ENCODE data around the gene CBLC. TPM values are rescaled to one million over a fixed set of nuclear protein-coding genes. Genes with fewer than 3 reads are reported as not detected.

The CBLC gene
- polyA plus RNA-seq, 1 experiment, result not detected

DNA sequence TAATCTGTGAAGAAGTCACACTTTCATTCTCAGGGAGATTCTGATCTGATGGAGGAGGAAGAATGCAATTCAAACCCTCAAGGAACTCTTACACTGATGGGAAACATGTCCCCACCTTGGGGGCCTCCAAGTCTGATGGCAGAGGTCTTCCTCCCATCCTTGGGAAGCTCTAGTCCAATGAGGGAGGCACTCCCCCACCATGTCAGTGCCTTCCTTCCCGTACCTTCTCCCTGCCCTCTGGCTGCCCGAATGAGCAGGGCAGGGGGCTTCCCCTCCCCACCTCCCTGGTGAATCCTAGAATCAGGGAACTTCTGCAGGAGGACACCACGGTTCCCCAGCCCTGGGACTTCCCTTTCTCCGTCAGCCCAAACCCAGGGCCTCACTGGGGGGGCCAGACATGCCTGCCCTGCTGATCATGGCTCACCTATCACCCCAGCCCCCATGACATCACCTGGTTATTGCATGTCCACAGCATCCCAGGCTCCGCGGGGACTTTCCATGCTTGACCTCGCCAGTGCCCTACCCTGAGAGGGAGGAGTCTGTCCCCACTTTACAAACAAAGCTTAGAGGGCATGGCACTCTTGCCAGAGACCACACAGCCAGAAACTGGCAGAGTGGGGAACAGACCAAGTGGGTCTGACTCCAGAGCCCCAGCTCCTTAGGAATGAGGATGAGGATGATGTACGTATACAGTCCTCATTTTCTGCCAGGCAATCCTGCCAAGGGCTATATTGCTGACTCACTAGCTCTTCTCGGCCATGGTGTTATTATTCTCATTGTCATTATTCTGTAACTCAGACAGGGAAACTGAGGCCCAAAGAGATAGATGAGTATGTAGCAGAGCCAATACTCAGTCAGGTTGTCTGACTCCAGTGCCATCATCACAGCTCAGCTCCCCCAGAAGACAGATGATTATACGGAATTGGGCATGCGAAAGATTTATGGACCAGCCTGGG, 38.8 kb upstream of the CBLC start:
- ChIA-PET CTCF (interaction anchor here (0.6 to 7.1 kb wide), 5 partner anchors 15 to 107 kb away, joined by 4 to 33 read pairs (median 8); partner anchors contain the start of gene NECTIN2), POLR2A (interaction anchor here (0.5 to 0.6 kb wide), 2 partner anchors 22 to 110 kb away, joined by 3 to 4 read pairs; no protein-coding TSS in a partner anchor)
- Histone ChIP-seq H3K27me3 (ENCODE audit: control insufficient read depth, insufficient read depth, low read length) (no peaks in the 10 kb centered on the region), H3K4me3 (ENCODE audit: low read depth, low read length) (no peak overlapping the region), H3K9me3 (ENCODE audit: control insufficient read depth, insufficient read depth, low read length) (no peaks in the 10 kb centered on the region), H3K27ac (ENCODE audit: low read depth, low read length) (no peak overlapping the region)
- TF ChIP-seq CTCF (IDR thresholded peaks at IDR 0.05; ENCODE audit: low read depth, low read length), result no peak
- no peak for DNase-seq (ENCODE audit: low read depth, low spot score)

GRCh38 chr19:44740351-44740824, 37.3 kb upstream of the CBLC start:
- Histone ChIP-seq H3K27me3 (ENCODE audit: control insufficient read depth, insufficient read depth, low read length) (no peaks in the 10 kb centered on the region), H3K27ac (ENCODE audit: low read depth, low read length) (no peak overlapping the region), H3K4me3 (ENCODE audit: low read depth, low read length) (no peak overlapping the region), H3K9me3 (ENCODE audit: control insufficient read depth, insufficient read depth, low read length) (no peaks in the 10 kb centered on the region)
- 0 out of 2 replicates have a peak, but pooled peaks have one; percentile 23 for TF ChIP-seq CTCF (IDR thresholded peaks at IDR 0.05; ENCODE audit: low read depth, low read length)
- DNase-seq (ENCODE audit: low read depth, low spot score), result no peak
- POLR2A ChIA-PET, result no interaction called here
- CTCF ChIA-PET, result interaction anchor here (0.6 to 7.1 kb wide), 4 partner anchors 31 to 169 kb away, joined by 3 to 33 read pairs (median 7); partner anchors contain the start of gene NECTIN2

- DNase-seq (ENCODE audit: low read depth, low spot score), result no peak
- peak overlapping the region; percentile 47 for H3K27ac ChIP-seq (ENCODE audit: low read depth, low read length)
- no peak for TF ChIP-seq CTCF (IDR thresholded peaks at IDR 0.05; ENCODE audit: low read depth, low read length)
- H3K27me3 ChIP-seq (ENCODE audit: control insufficient read depth, insufficient read depth, low read length), result no peaks in the 10 kb centered on the region
- no peaks in the 10 kb centered on the region for H3K9me3 ChIP-seq (ENCODE audit: control insufficient read depth, insufficient read depth, low read length)
- ChIA-PET CTCF (interaction anchor here (1.7 to 7.1 kb wide), 3 partner anchors 25 to 170 kb away, joined by 6 to 33 read pairs (median 6); no protein-coding TSS in a partner anchor), POLR2A (interaction anchor here (0.7 to 2.0 kb wide), 5 partner anchors 13 to 182 kb away, joined by 3 to 18 read pairs (median 5); no protein-coding TSS in a partner anchor)
- H3K4me3 ChIP-seq (ENCODE audit: low read depth, low read length), result no peak overlapping the region
Observed at GRCh38 chr19:44741258-44741731, 36.4 kb upstream of the CBLC start.

DNA sequence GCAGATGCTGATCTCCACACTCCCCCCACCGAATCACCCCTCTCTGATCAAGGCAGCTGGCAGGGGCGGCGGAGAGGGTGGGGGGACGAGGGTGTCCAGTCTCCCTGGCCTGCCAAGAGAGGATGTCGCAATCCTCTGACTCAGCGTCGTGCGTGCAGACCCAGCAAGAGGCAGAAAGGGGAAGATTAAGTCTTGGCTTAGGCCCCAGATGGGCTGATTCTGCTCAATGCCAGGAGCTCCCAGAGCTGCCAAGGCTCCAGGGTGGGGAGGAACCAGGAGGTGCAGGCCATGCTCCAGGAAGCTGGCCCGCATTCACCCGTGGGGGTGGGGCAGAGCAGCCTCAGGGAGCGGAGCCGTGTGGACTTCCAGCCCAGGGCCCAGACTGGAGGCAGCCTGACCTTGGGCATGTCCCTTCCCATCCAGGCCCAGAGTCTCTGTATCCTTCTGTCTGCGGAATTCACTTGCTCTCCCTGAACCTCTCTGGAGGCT, 35.8 kb upstream of the CBLC start:
- TF ChIP-seq CTCF (IDR thresholded peaks at IDR 0.05; ENCODE audit: low read depth, low read length), result no peak
- CTCF ChIA-PET, result interaction anchor here (1.8 to 7.1 kb wide), 3 partner anchors 24 to 104 kb away, joined by 6 to 33 read pairs (median 7); partner anchors contain the start of gene NECTIN2
- Histone ChIP-seq H3K27me3 (ENCODE audit: control insufficient read depth, insufficient read depth, low read length) (no peaks in the 10 kb centered on the region), H3K27ac (ENCODE audit: low read depth, low read length) (peak overlapping the region; percentile 87), H3K9me3 (ENCODE audit: control insufficient read depth, insufficient read depth, low read length) (no peaks in the 10 kb centered on the region), H3K4me3 (ENCODE audit: low read depth, low read length) (no peak overlapping the region)
- peak; percentile 98 for DNase-seq (ENCODE audit: low read depth, low spot score)
- POLR2A ChIA-PET, result interaction anchor here (0.7 to 2.0 kb wide), 6 partner anchors 12 to 181 kb away, joined by 3 to 18 read pairs (median 6); no protein-coding TSS in a partner anchor
